NCI-H1417 (cell line): ENCODE data around the gene NHS.
"Not testable (repeated sequence)": the region's sequence is repeated elsewhere in the genome, so short reads cannot be mapped to it uniquely, and the experiment has no call there.

Experiments used
- DNase-seq, 3 experiments: peaks; one replicate each; lab custom pipeline; 2025; lab: John Stamatoyannopoulos, UW

NHS gene

DNA sequence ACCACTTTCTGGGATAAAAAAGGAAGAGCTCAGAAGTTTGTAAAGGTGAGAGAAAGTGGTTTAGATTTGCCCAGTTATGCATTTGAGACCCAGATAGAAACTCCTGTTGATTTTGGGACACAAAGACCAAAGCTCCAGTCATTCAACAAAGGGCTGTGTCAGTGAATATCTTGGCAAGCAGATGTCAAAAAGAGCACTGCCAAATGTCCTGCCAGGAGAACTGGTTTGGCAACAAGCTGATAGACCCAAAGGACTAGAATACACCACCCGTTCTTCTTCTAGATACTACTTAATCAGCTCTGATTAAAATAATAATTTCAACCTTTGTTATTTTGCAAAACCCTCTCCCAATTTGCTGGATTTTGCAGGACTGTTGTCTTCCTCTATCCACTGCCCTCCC is 121.4 kb downstream of the NHS start:
- DNase-seq: no peak

DNA sequence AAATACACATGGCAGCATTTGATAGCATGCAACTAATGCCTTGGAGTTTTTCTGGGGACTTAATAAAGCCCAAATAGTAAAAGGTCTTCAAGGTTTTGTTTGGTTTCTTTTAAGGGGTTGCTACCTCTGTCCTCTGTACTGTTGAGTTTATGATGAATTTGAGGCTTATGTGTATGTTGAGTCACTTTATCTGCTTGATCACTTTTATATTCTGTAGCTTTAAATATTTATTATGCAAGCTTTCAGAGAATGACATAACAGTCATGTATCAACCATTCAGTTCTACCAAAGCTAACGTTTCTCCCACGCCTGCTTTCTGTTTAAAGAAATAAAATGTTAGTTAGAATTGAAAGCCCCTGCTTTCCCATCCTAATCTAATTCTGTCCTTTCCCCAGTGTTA is 122.2 kb downstream of the NHS start:
- no peak for DNase-seq

DNA sequence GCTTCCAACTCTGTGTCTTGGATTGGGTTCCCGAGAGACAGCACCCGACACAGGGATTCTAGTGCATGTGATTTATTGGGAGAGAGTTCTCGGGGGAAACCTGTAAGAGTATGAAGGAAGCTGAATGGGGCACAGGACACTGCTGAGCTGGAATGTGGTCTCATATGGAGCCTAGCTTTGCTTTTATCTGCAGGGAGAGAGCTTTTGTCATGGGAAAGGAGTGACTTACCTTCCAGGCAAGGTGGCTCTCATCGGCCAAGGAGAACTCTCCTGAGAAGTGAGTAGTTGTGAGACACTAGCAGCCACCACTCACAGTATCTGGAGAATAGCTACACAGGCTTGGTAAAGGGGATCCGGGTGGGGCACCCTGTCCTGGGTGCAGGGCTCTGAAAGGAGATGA is 124.5 kb downstream of the NHS start:
- no peak for DNase-seq

DNA sequence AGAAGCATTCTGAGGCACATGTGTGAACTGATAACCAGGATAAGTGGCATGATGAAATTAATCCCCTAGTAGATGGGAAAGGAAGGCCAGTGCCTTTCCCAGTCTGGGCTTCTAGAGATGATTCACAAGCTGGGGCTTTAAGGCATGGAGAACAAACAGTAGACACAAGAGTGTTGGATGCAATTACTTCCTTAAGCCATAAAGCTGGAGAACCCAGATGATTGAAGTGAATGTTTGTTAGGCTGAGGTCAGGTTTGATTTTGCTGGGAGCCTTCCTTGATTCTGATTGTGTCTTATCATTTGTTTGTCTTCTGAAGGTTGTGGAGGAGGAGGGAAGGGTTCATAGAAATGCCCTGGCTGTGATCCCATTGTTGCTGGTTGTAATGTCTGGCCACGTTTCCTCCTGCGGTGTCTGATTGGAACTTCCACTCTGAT is 125.2 kb downstream of the NHS start:
- DNase-seq: no peak

DNA sequence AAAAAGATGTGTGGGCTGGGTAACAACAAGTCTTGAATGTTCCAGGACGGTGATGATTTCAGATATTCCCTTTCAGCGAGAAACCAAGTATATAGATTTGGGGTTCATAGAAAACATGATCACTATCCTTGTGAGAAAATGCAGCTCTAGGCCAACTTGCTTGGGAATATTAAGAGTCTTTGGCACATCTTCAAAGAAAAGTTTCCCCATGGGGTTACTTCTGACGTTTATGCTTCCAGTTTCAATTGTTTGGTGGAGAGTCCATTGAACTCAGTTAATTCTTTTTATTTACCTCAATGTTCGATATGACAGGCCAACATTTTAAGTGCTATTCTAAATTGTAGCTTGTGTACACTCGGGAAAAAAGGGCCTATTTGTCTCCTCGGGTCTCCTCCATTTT is 126.7 kb downstream of the NHS start:
- DNase-seq: no peak

DNA sequence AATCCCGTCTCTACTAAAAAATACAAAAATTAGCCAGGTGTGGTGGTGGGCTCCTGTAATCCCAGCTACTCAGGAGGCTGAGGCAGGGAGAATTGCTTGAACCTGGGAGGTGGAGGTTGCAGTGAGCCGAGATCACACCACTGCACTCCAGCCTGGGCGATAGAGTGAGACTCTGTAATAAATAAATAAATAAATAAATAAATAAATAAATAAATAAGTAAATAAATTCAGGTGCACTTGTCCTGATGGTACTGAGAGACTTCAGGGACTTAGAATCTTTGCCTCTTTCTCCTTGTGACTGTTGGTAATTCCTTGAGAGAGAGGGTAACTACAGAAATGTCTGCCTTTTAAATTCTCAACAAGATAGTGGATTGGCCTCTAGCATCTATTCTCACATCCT is 131.4 kb downstream of the NHS start:
- DNase-seq: not testable (repeated sequence)

DNA sequence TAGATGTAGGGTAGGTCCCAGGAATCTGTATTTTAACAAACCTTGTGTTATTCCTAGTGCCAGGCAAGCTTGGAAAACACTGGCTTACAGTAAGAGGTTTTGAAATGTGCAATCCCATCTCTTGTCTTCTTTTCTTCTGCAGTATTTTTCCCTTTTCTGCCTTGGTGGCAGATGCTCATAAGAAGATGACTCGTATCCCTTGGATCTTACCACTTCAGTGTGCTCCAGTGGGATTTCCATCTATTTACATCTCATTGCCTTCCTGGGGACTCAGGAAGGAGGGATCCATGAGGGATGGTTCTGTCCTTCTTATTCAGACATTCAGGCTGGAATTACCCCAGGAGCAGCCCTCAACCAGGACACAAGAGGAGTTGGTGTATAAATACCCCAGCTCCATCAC is 136.6 kb downstream of the NHS start:
- no peak for DNase-seq

DNA sequence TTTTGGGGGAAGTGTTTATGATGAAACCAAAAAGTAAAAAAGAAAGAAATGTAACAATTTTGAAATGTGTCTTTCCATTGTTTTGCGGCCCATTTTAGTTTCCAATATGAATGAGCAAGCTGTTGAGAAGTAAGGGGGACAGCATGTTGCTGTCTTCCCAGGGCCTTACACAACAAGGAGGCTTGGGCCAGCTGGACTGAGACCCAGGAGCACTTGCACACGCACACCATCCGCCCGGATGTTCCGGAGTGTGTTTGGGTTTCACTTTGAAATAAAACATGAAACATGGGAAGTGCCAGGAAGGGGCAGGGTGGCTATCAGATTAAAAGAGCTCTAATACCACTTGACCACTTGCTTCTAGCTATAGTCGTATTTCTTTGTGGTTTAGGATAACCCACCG is 144.4 kb downstream of the NHS start:
- no peak for DNase-seq

DNA sequence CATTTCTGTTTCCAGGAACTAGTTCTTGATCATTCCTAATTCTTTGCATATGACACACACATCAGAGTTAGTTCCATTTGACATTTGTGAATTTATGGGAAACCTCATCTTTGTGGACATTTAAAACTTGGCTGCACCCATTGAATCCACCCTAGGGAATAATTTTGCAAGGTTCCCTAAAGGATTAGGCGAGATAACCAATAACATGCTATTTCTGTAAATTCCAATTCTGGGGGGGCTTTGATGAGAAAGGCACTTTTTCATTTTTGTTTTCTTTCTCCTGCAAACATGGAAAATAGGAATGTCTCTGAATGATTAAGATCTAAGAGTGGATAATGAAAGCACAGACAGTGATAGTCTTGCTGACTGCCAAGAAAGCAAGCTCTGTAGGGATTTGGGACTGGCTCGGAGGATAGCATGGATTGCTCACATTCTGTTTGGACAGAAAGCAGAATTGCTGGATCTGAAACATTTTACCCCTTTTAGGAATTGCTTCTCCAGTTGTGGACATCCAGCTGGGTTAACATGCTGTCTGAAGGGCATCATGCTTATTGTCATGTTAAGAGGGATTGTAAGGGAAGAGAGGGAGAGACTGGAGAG is 145.1 kb downstream of the NHS start:
- no peak for DNase-seq

DNA sequence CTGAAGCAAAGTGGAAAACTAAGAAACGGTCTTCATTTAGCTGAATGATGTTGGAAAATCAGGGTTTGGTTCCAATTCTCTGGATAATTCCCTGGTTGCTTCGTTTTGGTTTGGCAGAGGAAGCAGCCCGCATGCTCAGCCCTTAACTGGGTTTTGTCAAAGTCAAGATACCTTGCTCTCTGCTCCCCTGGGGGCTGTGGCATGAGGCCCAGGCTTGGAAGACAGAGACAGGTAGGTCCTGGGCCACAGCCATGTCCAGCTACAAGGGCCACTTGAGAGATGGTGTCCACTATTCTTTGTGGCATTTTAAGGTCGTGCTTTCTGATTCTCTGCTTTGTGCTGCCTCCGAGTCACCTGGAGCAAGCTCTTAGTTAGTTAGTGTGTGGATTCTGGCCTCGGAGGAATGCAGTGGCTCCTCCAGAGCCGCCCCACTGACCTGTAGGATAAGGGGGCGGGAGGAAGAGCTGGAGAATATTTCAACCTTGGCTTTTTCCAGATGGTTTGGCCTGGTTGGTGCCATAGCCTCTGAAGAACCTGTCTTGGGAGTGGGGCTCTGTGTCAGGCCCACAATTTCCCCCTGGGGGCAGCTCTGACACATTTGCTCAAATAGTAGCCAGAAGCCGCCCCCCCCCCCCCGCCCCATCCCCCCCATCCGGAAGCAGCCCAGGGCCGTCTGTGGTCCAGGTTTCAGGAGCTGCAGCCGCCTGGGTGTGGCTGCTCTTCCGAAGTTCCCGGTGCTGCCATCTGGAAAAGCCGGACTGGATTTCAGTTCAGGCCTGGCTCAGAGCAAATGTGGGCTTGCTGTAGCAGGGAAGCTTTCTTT is 147.1 kb downstream of the NHS start:
- DNase-seq: peak; percentile 33 to 61 (median 51)

DNA sequence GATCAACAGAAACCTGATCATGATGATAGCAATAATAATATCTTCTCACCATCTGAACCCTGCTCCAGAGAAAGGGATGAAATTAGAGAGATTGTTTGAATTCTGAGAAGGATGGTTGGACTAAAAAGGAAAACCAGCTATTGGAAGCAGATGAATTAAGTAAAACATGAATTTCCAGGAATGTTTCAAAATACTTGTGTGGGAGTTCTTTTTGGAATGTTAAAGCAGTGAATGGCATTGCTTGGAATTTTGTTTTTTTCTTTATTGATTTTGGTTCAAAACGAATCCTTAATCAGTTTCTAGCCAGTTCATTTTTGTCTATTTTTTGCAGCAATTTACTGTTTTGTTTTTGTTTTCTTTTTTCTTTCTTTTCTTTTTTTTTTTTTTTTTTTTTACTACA is 150.3 kb downstream of the NHS start:
- DNase-seq: no peak

DNA sequence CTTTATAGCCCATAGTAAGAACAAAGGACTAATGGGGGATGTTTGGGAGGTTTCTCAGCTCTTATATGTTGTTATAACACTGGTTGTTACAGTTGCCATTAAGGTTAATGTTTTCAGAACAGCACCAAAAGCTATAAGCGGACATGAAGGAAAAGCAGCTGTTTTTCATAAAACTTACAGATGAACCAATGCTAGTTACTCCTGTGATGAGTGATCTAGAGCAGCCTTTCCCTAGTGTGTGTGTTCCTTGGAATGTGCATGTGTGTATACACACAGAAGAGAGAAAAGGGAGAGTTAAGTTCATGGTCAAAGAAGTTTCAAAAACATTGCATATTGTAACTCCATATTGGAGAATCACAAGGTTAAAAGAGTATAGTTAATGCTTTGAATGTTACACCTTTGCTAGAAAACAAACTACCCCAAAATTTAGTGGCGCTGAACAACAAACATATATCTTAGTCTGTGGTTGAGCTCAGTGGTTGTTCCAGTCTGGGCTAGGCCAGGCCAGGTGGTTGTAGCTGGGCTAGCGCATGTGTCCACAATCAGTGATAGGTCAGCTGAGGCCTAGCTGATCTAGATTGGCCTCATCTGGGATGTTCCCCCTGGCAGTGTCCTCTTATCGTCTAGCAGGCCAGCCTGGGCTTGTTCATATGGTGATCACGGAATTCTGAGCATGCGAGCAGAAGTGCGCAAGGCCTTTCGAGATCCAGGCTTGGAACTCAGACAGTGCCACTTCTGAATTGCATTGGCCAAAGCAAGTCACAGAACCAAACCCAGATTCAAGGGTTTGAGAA is 151.0 kb downstream of the NHS start:
- DNase-seq: no peak

DNA sequence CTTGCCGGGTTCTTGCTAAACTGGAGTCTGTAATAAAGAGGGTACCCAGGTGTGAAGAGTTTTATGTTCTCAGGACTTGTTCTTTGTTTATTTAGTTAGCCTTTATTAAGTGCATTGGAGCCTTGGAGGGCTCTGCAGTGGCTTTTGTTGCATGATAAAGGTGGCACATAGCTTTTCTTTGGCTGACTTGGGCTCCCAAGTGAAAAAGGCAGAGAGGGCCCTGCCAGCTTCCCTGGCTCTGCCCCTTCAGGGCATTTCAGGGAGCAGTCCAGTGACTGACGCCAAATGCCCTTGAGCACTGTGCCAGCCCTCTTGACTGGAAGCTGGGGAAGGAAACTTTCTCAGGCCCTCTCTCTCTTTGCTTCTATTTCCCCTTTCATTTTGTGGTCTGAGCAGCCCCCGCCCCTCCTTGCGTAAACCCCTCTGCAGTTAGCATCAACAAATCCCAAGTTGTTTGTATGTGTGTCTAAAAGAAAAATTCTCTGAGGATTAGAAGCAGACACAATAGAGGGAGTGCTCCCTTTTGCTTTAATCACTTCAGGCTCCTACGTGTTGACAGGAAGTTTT is 152.2 kb downstream of the NHS start:
- peak in 1 of 3 experiments; percentile 30 for DNase-seq

DNA sequence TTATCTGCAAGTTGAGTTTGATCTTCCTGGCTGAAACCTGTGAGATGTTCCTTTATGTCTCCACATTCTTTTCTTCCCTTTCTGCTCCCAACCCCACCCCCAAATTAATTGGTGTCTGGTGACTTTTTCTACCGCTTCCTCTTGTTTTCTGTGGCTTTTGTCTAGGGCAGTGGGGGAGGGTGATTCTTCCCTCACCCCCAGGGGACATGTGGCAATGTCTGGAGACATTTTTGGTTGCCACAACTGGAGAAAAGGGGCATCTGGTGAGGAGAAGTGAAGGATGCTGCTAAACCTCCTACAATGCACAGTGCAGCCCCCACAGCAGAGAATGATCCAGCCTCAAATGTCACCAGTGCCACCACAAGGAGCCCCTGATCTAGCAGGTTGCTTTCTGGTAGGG is 152.9 kb downstream of the NHS start:
- DNase-seq: no peak

DNA sequence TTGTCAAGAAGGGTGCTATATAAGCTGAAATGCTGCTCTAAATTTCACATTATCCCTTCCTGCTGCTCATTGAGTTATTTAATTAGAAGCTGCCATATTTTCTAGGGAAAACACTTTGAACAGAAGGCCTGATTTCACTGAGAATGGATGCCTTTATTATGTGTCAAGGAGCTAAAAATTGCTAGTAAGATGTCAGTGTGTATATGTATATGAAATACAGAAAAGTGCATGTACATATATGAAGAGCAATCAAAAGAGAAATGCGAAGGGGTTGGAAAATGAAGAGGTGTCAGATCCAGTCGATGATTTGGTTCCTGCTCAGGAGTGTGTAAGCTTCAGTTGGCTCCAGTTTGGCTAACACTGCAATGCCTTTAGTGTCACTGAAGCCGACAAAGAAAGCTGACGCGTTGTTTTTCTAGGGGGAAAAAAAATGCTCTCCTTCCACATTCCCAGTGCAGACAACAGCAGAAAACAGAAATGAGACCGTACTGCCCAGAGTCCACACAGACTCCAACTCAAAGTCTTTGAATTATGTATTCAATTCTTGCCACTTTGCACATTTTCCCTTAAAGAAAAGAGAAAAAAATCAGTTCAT is 154.2 kb downstream of the NHS start:
- DNase-seq: no peak

DNA sequence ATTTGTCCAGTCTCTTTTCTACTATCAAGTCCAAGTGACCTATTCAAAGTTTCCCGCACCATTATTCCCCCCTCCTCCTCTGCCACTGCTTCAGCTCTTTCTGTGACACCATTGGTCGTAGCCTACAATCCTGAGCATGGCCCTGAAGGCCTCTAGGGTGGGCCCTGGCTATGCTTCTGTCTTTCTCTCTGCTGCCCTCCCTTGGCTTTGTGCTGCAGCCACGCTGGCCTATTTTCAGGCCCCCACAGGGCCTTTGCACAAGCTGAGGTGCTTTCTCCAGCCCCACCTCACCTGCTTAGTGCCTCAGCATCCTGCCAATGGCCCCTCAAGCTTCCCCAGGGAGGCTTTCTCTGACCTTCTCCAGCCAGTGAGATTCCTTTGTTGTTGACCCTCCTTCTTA is 156.5 kb downstream of the NHS start:
- no peak for DNase-seq

DNA sequence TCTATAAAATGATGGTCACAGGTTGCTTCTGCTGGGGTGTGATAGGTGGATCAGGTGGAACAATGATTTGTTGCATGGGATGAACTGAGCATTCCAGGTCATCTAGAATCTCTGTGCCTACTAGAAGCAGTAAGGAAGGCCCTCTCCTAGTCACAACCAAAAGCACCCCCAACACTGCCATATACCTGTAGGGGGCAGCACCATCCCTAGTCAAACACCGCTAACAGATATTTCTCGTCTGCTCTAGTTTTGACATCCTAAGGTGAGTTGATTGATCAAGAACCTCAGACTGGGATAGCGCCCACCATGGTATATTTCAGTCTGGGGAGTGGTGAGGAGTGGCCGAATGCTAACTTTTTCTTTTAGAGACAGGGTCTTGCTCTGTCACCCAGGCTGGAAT is 160.2 kb downstream of the NHS start:
- peak; percentile 7 to 55 (median 15) for DNase-seq

DNA sequence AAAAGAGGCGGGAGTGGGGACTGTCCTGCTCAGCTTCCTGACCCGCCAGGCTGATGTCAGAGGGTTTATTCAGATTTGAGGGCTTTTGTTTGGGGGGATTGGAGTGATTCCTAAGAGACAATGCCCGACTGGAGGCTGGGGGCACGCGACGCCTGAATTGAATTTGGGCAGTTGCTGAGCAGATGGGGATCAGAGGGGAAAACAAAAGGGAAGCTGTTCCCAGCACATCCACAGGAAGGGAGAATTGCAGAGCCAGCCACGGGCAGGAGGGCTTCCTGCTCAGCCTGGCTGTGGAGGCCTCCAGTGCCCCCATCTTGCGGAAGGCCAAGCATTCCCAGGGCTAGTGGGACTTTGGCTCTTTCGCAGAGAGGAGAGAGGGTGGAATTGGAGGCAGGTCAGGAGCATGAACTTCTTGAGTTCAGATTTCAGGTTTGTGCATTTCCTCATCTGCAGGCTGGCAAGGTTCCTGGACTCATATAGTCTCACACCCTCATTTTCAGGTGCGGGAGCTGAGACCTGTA is 162.8 kb downstream of the NHS start:
- no peak for DNase-seq

DNA sequence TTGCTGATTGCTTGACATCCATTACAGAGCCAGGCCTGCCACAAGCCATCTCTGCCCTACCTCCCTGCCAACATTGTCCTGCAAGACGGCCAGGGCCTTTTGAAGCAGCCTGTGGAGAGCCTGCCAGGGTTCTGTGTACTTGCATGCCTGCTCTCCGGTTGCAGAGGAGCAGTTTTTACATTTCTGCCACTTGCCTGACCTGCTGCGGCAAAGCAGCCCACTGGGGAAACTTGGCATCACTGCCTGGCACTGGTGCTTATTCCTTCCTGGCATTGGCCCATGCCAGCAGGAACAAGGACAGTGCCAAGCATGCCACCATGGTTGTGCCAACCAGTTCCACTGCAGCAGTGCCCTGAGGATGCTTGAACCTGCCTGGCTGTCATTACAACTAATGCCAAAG is 167.1 kb downstream of the NHS start:
- no peak for DNase-seq

DNA sequence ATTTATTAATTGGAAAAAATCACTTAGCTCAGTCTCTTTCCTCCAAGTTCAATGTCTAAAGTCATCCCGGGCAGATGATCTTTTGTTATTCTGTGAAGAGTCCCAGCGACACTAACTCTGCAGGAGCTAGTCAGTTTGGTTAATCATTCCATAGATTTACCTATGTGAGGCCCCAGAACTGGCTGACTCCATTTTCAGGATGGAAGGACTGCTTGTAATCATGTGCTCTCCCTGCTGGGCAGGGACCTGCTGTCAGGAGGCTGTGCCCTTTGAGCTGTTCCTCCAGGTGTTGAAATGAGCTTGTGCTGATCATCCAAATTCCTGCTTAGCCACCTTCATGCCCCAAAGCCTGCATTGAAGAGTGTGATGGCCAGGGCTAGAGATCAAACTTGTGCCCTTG is 169.8 kb downstream of the NHS start:
- no peak for DNase-seq

DNA sequence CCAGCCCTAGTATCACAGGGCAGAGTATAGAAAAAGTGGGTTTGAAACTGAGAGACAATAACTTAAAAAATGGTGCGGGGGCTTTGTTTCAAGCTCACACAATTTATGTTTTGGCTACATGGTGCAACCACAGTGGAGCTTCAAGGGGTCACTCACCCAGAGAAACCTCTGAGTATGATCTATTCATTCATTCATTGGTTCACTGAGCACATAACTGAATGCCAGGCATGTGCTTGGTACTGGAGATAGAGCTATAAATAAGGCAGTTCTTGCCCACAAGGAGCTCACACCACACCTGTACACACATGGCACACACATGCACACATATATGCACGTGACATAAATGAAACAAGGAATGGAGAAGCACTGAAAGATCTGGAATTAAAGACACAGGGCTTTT is 171.4 kb downstream of the NHS start:
- DNase-seq: no peak

DNA sequence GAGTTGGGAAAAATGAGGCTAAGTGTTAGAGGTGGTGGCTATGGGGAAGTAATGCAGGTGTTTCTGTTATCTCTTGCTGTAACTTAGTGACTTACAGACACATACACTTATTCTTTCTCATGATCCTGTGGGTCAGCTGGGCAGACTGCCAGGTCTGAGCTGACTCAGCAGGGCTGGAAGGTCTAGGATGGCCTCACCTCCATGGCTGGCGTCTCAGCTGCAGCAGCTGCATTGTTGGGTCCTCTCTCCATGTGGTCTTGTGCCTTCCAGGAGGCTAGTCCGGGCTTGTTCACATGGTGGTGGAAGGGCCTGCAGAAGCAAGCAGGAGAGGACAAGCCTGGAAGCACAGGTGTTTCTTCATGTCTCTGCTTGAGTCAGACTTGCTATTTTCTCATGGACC is 172.7 kb downstream of the NHS start:
- peak; percentile 24 to 68 (median 38) for DNase-seq
